Neuron (in vitro differentiated cells): ENCODE results near the gene SETD1B.
"Not testable (repeated sequence)": the region's sequence is repeated elsewhere in the genome, so short reads cannot be mapped to it uniquely, and the experiment has no call there.

ENCODE experiments used
- H2AFZ ChIP-seq: one replicate; pipeline ENCODE4 v1.6.1; 2013; ENCODE audit warnings: low read depth, mild to moderate bottlenecking, inconsistent platforms, low read length, moderate library complexity
- H3K27me3 ChIP-seq: one replicate; pipeline ENCODE4 v1.6.1; 2013; ENCODE audit warnings: low read length; ENCODE audit not compliant: insufficient read depth
- H3K36me3 ChIP-seq: one replicate; pipeline ENCODE4 v1.6.1; 2013; ENCODE audit warnings: low read length; ENCODE audit not compliant: insufficient read depth
- H3K4me1 ChIP-seq: one replicate; pipeline ENCODE4 v1.6.1; 2013; ENCODE audit warnings: low read length; ENCODE audit not compliant: insufficient read depth
- H3K4me3 ChIP-seq: 2 replicates; pipeline ENCODE4 v1.5.1; 2013; ENCODE audit warnings: mild to moderate bottlenecking, low read length, moderate library complexity
- H3K9me3 ChIP-seq: one replicate; pipeline ENCODE4 v1.6.1; 2013; ENCODE audit warnings: low read length

SETD1B gene

DNA sequence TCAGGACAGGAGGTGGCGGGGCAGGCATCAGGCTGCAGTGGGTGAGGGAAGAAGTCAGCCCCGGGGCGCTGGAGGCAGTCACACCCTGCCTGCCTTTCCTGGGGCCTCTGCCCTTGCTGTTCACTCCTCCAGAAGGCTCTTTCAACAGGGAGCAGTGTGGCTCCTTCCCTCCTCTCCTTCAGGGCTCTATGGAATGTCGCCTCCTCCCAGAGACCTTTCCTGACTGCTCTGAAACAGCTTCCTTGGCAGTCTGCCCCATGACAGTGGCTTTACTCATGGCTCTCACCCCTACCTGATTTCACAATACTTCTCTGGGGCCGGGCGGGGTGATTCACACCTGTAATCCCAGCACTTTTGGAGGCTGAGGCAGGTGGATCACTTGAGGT lies 17.4 kb upstream of the SETD1B start:
- Histone ChIP-seq H3K4me3 (no peak overlapping the region), H3K9me3 (no peaks in the 10 kb centered on the region)

GRCh38 chr12:121787063-121788025 lies 16.5 kb upstream of the SETD1B start:
- no peak overlapping the region for H2AFZ ChIP-seq
- H3K4me1 ChIP-seq, result no peaks in the 10 kb centered on the region
- no peaks in the 10 kb centered on the region for H3K27me3 ChIP-seq
- H3K36me3 ChIP-seq, result peaks cover 5% of the 10 kb centered on the region
- no peaks in the 10 kb centered on the region for H3K9me3 ChIP-seq
- no peak overlapping the region for H3K4me3 ChIP-seq

More for the DNA sequence above, 17.4 kb upstream of the SETD1B start:
- peaks cover 4% of the 10 kb centered on the region for H3K36me3 ChIP-seq
- peaks cover 5% of the 10 kb centered on the region for H3K4me1 ChIP-seq
- H2AFZ ChIP-seq, result no peak overlapping the region
- H3K27me3 ChIP-seq, result no peaks in the 10 kb centered on the region

DNA sequence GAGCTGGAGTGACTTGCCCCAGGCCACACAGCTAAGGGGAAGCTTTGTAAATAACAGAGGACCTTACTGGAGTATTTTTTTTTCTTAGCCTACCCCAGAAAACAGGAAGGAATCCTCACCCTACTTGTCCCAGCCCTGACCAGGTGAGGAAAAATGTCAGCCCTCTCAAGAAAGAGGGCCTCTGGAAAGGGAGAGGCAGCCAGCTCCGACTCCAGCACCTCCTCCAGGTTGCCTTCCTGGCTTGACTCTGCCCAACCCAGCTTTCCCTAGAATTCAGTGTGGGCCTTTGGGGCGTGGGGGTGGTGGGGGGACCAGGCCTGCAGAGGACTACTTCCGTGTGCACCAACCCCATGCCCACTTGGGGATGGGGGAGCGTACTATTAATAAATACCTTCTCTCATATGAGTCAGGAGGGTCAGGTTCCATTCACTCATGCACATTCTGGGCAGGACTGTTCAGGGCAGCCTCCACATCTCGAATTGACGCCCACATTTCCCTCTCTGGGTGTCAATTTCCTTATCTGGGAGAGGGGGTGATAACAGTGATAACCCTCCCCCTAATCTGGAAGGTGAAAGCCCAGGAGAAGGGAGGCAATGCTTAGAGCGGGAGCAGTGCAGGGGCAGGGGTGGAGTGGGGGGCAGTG lies 15.5 kb upstream of the SETD1B start:
- H3K36me3 ChIP-seq, result peaks cover 11% of the 10 kb centered on the region
- H3K4me1 ChIP-seq, result no peaks in the 10 kb centered on the region
- H3K27me3 ChIP-seq, result no peaks in the 10 kb centered on the region
- no peak overlapping the region for H2AFZ ChIP-seq
- no peak overlapping the region for H3K4me3 ChIP-seq
- no peaks in the 10 kb centered on the region for H3K9me3 ChIP-seq

DNA sequence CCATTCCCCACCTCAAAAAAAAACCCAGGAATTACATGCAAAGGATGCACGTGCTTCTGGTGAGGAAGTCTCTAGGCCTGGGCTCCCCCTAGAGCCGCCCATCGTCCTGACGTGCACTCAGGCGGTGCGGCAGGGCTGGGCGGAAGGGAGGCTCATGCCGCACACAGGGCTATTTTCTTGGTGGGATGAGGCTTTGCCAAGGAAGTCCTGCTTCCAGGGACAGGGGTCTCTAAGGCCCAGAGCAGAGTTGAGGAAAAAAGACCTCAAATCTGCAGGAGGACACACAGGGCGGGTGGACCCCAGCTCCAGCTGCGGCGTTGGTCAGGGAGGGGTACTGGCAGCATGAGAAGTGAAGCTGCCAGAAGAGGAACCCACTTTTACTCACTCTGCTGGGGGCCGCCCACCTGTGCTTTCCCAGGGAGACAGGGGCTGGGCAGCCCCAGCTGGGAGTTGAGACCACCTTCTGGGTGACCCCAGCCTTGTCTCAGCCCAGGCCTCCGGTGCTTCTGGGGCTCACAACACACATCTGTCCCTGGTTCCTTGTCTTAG lies 14.5 kb upstream of the SETD1B start:
- H2AFZ ChIP-seq, result no peak overlapping the region

GRCh38 chr12:121789800-121790728 lies 13.7 kb upstream of the SETD1B start:
- H3K4me1 ChIP-seq, result no peaks in the 10 kb centered on the region
- no peaks in the 10 kb centered on the region for H3K9me3 ChIP-seq
- no peak overlapping the region for H2AFZ ChIP-seq
- no peak overlapping the region for H3K4me3 ChIP-seq
- H3K27me3 ChIP-seq, result no peaks in the 10 kb centered on the region
- peaks cover 15% of the 10 kb centered on the region for H3K36me3 ChIP-seq

More for the DNA sequence above, 14.5 kb upstream of the SETD1B start:
- peaks cover 12% of the 10 kb centered on the region for H3K36me3 ChIP-seq
- no peak overlapping the region for H3K4me3 ChIP-seq
- H3K4me1 ChIP-seq, result no peaks in the 10 kb centered on the region
- H3K9me3 ChIP-seq, result no peaks in the 10 kb centered on the region
- no peaks in the 10 kb centered on the region for H3K27me3 ChIP-seq

GRCh38 chr12:121790785-121791184 lies 13.0 kb upstream of the SETD1B start:
- H2AFZ ChIP-seq, H3K27me3 ChIP-seq, H3K9me3 ChIP-seq, H3K4me1 ChIP-seq, H3K4me3 ChIP-seq: not testable (repeated sequence)
- peaks cover 15% of the 10 kb centered on the region for H3K36me3 ChIP-seq

DNA sequence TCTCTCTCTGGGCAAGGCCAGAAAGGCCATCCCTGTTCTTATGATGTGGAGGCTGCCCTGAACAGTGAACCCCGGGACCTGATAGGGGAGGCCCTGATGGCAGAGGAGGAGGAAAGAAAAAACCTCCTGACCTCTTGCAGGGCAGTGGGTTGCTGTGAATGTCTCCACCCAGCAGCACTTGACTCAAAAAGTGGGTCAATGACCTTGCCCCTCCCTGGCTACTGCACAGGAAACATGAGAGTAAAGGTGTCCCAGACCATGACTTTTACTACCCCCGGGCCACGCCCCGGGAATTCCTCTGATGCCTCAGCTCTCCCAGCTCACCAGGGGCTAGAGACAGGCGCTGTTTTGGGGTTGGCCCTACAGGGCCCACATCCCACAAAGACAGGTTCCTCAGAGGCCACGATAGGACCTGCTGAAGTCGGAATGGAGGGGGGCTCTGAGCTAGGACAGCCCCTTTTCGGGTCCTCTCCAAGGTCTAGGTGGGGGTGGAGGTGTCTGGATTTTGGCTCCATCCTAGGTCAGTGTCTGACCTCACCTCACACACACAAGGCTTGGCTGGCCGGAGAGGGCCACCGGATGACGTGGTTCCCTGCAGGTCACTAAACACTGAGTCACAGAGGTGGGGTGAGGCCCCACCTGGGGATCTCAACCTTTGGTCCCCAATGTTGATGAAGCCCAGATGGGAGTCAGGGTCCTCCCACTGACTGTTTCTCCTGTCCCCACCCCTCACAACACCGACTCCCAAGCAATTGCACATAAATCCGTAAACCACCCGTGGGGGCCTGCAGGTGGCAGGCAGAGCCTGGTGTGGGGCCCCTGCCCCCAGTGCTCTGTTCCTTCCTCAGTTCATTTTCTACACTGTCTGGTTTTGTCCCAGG lies 11.9 kb upstream of the SETD1B start:
- peaks cover 23% of the 10 kb centered on the region for H3K36me3 ChIP-seq

DNA sequence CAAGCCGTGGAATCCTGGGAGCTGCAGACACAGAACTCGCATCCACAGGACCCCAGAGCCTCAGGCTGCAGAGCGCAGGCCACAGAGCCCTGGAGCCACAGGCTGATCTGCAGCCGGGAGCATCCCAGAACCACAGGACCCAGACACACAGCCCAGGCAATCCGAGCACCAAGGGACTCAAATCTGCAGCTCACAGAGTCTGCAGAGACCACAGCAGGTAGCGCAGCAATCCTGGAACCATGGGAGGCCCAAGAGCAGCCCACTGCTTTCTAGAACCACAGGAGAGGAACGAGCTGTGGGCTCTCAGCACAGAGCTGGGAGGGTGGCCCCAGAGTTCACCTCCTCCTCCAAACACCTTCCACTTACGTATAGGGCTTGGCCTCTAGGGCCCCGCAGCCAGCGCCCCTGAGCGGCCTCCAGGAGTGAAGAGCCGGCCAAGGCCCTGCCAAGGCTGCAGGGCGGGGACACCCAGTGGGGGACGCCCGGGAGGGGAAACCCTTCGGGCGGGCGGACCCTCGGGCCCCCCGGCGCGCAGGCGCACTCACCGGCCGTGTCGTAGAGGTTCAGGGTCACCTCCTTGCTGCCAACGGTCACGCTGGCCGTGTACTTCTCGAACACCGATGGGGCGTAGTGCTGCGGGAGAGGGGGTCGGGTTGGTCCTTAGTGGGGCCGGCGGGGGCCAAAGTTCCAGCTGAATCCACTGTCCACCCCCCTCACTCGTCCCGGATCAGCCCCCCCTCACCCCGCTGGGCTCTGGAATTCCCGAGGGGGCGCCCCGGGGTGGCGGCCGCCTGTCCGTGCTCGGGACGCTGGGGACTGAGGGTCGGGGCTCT lies 11.0 kb upstream of the SETD1B start:
- H3K9me3 ChIP-seq, result no peaks in the 10 kb centered on the region
- H3K4me1 ChIP-seq, result peaks cover 15% of the 10 kb centered on the region
- H3K27me3 ChIP-seq, result no peaks in the 10 kb centered on the region
- no peak overlapping the region for H3K4me3 ChIP-seq
- no peak overlapping the region for H2AFZ ChIP-seq
- H3K36me3 ChIP-seq, result peaks cover 28% of the 10 kb centered on the region

More for the DNA sequence above, 11.9 kb upstream of the SETD1B start:
- H3K4me1 ChIP-seq, result peaks cover 6% of the 10 kb centered on the region
- H3K4me3 ChIP-seq, result no peak overlapping the region
- no peaks in the 10 kb centered on the region for H3K27me3 ChIP-seq
- no peak overlapping the region for H2AFZ ChIP-seq
- no peaks in the 10 kb centered on the region for H3K9me3 ChIP-seq

DNA sequence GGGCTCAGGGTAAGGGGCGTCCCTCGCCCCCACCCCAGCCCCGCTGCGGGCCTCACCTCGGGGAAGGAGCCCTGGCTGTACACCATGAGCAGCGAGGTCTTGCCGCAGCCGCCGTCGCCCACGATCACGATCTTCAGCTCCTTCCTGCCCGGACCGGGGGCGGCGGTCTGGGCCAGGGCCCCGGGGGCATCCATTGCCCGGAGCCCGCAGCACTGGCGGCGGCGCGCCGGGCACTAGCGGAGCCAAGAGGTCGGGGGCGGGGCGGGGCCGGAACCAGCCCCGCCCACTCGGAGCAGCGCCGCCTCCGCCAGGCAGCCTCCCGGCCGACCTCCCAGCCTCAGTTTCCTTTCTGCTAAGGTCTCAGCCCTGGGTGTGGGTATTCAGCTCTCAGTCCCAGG lies 10.4 kb upstream of the SETD1B start, which contains the start of gene RHOF:
TSS of gene RHOF (minus strand) at position 249 of the 398 bp plus-strand sequence. CDS start at position 194, 55 bp downstream.
- H3K9me3 ChIP-seq, result no peaks in the 10 kb centered on the region
- H3K36me3 ChIP-seq, result peaks cover 34% of the 10 kb centered on the region
- no peak within 1 kb of the TSS for H3K4me3 ChIP-seq
- H3K27me3 ChIP-seq, result no peaks in the 10 kb centered on the region
- H2AFZ ChIP-seq, result no peak within 1 kb of the TSS
- peaks cover 21% of the 10 kb centered on the region for H3K4me1 ChIP-seq

- H3K4me1 ChIP-seq, result peaks cover 27% of the 10 kb centered on the region
- H3K27me3 ChIP-seq, result no peaks in the 10 kb centered on the region
- no peak overlapping the region for H2AFZ ChIP-seq
- peaks cover 40% of the 10 kb centered on the region for H3K36me3 ChIP-seq
- no peak overlapping the region for H3K4me3 ChIP-seq
- no peaks in the 10 kb centered on the region for H3K9me3 ChIP-seq
Measured at GRCh38 chr12:121793838-121794533, 9.8 kb upstream of the SETD1B start.

DNA sequence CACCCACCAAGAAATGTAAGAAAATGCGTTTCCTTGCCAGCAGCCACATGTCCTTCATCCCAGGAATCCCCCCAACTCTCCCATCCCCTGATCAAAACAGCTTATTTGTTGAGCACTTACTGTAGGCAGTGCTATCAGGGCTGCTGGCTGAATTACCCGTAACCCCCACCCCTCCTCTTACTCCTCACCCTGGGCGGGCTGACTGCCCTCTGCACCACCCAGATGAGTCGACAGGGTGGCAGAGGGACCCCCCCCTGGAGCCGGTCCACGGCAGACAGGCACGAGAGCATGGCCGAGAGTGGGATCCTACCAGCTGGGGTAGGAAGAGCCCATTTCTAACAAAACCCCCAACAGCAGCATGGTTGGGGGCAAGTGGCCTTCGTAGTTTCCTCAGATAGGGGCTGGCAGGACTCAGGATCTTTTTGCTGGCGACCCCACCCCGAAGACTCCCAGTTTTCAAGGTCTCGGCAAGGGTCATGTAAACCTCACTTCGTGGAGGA lies 9.2 kb upstream of the SETD1B start:
- Histone ChIP-seq H2AFZ (no peak overlapping the region), H3K9me3 (no peaks in the 10 kb centered on the region), H3K27me3 (no peaks in the 10 kb centered on the region), H3K4me1 (peaks cover 31% of the 10 kb centered on the region), H3K36me3 (peaks cover 44% of the 10 kb centered on the region), H3K4me3 (no peak overlapping the region)
